Fibroblast of skin of back (primary cell): ENCODE data around the gene DOP1A.

ENCODE experiments used
- DNase-seq: peaks from one replicate; pipeline ENCODE4 v3.0.0-alpha.2; 2013

Gene DOP1A

DNA sequence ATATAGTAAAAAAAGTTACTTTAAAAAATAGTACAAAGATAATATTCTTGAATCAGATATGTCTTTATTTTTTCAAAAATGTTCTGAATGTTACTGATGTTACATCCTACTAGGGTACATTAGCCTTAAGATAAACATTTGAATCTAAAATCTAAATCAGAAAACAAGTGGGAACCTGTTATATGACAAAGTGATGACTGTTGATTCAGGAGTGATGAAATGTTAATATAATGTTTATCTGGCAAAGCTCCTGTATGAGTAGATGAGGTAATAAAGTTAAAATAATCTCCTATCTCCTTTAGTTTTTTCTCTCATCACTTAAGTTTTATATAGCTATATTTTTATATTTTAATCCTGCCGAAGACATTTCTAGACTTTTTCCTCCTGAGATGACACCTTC, 4.2 kb downstream of the DOP1A start:
- DNase-seq = no peak

DNA sequence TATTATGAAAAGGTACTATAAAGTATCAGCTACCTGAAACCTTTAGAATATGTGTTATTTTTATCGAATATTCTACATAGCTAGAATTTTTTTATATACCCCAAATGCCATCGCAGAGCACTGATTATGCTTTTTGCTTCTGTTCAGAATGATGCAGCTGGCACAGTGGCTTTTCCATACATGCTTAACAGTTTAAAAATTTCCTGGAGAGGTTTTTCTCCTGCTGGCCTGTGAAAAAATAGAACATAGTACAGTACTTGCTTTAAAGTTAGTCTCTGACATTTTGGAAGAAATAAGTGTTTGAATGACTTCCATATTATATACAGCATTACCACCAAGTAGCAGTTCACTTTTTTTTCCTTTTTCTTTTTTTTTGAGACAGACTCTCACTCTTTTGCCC, 5.3 kb downstream of the DOP1A start:
- DNase-seq = no peak

DNA sequence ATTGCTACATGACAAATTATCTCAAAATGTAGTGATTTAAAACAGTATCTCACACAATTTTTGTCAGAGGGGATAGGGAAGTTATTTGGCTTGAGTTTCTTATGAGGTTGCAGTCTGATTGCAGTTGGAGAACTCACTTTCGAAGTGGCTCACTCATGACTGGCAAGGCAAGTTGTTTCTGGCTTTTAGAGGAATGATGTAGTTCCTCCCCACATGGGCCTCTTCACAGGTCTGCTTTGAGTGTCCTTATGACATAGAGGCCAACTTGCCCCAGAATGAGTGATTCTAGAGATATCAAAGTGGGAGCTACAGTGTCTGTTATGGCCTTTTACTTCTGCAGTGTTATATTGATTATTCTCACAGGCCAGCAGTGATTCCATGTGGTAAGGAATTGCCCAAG, 6.1 kb downstream of the DOP1A start:
- DNase-seq = no peak

DNA sequence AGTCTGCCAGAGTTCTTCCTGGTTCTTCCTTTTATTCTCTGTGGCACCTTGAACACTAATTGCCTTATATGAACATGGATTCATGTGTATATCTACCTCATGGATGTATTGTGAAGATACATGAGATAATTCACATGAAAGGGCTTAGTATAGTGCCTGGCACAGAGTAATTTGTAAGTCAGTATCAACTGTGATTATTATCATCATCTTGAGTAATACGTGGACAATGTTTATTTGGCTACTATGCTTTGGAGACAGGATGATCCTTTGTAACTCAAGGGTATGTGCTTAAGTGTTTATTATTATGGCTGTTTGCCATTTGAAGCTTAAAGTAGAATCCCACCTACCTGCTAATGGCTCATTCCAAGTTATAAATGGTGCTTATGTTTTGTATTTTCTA, 16.0 kb downstream of the DOP1A start:
- DNase-seq = no peak

DNA sequence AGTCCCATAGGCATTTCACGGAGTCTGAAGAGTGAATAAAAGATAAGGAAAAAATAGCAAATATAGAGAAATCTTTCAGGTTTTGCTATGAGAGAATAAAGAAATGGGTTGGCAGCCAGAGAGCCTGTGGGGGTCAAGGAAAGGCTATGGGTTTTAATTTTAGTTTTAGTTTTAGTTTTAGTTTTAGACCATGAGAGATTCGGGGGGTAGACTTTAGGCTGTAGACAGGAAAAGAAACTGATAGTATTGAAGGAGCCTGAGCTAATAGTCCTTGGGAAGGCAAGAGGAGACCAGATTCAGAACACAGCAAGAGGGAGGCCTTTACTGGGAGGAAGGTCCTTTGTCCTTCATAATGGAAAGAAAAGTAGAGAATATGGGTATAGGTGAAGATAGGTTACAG, 19.3 kb downstream of the DOP1A start:
- DNase-seq = no peak

DNA sequence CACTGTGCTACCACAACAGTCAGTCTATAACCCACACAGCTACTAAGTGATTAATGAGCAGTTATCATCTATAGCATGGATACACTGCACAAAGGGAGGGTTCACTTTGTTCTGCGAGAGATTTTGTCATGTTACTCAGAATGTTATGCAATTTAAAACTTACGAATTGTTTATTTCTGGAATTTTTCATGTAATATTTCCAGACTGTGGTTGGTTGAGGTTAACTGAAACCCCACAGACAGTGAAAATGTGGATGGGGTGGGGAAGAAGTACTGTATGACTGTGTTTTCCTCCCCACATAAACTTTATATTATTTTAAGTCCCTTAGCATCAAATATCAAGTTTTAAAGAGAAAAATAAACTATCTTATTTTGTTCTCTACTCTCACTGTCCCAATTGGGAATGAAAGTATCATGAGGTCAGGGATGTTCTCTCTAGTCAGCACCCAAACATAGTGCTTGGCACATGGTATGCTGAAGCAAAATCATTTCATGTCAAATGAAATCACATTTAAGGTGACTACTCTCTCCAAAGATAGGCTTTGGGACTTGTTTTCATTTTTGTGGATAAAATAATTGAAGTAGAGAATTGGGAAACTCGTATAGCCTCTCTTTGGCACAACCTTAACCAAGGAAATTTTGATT, 25.4 kb downstream of the DOP1A start:
- no peak for DNase-seq

DNA sequence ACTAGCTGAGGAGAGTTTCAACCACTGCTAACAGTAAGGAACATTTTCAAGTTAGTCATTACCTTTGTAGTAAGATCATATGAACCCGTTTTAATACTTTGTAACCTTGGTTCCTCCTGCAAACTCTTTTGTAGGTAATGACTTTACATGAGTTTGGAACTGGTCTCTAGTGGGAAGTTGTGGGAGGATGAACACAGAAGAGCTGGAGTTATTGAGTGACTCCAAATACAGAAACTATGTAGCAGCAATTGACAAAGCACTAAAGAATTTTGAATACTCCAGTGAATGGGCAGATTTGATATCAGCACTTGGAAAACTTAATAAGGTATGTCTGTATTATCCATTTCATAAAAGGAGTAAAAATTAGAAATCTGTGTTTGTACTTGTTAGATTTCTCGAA, 29.3 kb downstream of the DOP1A start:
- peak; percentile 46 for DNase-seq

DNA sequence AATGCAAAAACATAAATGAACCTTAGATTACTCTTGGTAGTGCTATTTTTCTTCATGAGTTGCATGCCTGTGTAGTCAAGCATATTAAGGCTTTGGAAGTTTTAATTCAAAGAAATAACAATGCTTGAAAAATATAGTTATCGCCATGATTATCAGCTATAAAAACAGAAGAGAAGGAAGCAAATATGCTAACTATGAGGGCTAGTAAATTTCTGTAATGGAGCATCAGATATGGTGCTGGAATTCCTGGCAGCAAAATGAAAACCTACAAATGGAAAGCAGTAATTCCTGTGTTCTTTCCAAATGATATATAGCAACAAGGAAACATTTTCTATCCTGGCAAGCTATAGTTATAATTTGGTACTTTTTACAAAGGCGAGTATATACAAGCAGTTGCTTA, 29.7 kb downstream of the DOP1A start:
- peak; percentile 53 for DNase-seq

DNA sequence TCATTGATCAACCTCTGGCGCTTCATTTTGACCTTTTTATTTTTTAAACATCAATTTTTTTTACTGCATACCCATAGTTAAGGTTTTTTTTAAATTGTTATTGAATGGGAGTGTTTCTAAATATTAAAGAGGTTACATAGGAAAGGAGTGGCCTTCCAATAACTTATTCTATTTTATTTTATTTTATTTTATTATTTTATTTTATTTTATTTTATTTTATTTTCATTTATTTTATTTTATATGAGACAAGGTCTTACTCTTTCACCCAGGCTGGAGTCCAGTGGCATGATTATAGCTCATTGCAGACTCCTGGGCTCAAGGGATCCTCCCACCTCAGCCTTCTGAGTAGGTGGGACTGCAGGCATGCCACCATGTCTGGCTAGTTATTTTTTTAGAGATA, 30.2 kb downstream of the DOP1A start:
- DNase-seq = no peak

DNA sequence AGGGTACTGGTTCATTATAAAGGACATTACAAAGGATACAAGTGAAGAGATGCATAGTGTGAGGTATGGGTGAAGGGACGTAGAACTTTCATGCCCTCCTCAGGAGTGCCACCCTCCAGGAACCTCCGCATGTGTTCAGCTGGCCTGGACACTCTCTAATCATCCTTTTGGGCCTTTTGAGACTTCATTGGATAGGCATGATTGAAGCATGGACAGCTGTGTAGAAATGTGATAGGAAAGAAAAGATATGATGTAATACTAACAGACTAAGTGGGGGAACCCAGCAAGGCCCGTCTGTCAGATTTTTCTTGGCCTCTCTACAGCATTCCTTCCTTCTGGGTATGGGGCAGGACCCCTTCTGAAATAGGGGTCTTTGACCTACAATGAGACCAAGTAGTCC, 31.1 kb downstream of the DOP1A start:
- DNase-seq = no peak

DNA sequence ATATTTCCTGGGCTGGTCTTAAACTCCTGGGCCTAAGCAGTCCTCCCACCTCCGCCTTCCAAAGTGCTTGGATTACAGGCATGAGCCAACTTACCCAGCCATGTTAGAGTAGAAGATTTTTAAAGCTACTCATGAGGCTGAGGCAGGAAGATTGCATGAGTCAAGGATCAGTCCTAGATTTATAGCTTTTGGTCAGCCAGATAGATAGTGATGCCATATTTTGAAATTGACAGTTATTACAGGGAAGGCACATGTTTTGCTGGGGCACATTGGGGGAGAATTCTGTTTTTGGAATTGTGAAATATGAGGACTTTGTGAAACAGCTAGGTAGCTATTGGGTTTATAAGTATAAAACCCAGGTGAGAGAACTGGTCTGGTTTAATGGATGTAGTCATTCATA, 40.9 kb downstream of the DOP1A start:
- DNase-seq = no peak

DNA sequence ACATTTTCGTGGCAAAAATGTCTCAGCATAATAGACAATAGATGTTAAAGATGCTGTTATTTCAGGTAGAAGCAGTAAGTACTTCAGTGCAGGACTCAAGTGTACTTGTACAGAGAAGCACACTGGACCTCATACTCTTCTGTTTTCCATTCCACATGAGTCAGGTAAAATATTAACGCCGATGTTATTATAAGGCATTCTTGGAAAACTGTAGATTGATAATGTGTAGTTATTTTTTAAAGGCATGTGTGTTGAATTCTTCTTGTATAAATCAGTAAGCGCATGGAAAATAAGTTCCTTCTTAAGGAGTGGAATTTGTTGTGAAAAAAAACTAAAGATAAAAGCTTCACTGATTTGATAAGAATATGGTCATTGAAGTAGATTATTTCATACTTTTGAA, 45.8 kb downstream of the DOP1A start:
- peak; percentile 48 for DNase-seq

DNA sequence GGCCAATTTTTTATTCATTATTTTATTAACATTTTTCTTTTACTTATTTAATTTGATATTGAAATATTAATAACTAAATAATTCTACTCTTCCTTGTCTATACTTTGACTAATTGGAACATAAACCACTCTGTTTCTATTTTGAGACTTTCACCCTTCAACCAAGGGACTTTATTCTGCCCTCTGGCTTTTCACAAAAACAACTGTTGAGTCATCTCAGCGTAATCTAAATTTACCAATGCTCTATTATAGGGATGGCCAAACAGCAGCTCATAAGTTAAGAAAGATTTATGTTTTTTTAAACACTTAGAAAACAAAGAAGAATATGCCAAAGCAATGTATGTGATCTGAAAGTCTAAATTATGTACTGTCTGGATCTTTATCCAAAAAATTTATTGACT, 46.7 kb downstream of the DOP1A start:
- DNase-seq = peak; percentile 19

DNA sequence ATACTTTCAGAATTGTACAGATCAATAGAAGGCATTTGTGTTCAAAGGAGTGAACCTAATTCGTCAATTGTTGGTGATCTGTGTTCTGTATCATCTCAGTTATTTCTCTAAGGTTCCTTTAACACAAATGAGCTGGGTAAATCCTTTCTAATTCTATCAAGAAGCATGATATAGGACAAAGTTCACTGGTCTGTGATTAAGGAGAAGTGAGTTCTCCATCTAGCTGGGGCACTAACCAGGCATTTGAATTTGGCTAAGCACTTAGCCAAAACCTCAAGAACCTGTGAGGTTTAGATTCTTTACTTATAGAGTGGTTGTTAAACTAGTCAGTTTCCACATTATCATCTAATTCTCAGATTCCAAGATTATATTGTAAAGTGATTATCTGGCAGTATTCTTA, 50.3 kb downstream of the DOP1A start:
- DNase-seq = no peak

DNA sequence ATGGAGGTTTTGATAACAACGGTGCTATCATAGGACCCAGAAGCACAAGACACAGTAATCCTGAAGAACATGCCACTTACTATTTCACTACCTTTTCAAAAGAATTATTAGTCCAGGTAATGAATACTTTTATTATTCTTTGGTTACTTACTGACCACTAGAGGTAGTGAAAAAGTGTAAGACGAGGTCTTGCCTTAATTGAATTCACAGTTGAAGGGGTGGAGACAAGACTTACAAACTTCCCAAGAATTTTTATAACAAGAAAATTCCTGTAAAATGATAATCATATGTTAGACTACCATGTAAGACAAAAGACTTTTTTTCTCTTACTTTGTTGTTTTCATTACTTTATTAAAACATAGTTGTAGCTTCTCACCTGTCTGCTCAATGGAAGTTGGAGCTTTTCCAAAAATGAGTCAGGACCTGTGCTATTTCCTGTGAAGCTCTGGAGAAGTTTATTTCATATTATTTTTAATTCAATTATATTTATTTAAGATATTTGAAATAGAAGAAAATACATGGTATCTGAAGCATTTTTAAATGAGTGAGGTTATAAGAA, 52.4 kb downstream of the DOP1A start:
- DNase-seq = peak; percentile 35

DNA sequence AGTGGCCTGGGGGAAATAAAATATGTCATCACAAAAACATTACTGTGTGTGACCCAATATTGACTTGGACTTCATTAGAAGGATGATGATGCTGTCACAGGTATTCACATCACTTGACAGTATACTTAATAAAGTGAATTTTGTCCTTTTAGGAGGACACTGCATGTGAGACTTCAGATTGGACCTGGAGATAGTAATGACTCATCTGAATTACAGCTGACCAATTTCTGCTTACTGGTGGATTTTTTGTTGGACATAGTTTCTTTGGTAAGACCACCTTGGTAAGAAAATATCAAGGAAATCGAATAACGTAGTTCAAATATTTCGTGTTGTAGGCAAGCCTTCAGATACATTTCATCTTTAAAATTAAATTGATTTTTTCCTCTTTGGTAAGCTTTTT, 57.1 kb downstream of the DOP1A start:
- no peak for DNase-seq

DNA sequence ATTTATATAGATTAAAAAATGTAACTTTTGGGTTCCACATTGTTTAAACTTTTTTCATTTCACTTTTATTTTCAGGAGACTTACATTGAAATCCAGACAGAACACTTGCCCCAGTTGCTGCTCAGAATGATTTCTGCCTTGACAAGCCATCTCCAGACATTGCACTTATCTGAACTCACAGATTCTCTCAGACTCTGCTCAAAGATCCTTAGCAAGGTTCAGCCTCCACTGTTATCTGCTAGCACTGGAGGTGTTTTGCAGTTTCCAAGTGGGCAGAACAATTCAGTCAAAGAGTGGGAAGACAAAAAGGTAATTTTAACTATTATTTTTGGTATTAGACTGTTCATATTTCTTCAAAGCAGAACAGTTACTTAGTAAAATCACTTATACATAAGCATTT, 58.0 kb downstream of the DOP1A start:
- no peak for DNase-seq

DNA sequence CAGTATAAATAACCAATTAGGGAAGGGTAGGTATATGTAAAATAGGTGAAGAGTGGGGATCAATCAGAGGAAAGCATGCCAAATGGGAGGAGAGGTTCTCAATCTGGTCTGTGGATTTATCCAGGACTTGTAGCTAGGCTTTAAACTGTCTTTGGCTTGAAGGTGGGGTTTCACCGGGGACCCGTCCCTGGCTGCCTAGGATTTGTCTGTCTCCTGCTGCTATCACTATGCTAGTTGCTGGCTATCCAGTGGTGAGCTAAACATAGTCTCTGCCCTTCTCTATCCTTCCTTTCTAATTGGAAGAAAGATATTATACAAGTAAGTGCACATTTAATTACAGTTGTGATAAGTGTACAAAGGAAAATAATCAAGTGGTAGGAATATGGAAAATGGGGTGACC, 58.8 kb downstream of the DOP1A start:
- DNase-seq = no peak

DNA sequence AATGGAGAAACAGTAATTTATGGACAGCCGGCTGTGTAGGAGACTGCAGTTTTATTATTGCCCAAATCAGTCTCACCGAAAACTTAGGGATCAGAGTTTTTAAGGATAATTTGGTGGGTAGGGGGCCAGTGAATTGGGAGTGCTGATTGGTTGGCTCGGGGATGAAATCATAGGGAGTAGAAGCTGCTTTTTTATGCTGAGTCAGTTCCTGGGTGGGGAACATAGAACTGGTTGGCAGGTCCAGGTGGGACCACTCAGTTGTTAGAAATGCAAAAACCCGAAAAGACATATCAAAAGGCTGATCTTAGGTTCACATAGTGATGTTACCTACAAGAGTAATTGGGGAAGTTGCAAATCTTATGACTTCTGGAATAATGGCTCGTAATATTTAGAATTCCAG, 59.3 kb downstream of the DOP1A start:
- DNase-seq = no peak

DNA sequence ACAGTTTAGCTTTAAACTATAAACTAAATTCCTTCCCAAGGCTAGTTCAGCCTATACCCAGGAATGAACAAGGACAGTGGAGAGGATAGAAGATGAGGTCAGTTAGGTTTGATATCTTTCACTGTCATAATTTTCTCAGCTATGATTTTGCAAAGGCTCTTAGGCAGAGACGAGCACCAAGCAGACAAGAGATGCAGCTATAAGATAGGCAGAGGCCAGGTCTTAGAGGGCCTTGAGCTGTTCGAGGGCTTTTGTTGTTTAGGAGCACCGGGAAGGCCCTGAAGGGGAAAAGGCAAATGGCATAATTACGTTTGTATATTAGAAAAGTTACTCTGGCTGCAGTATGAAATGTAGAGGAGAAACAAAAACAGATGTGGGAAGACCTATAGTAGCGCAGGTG, 59.8 kb downstream of the DOP1A start:
- no peak for DNase-seq

DNA sequence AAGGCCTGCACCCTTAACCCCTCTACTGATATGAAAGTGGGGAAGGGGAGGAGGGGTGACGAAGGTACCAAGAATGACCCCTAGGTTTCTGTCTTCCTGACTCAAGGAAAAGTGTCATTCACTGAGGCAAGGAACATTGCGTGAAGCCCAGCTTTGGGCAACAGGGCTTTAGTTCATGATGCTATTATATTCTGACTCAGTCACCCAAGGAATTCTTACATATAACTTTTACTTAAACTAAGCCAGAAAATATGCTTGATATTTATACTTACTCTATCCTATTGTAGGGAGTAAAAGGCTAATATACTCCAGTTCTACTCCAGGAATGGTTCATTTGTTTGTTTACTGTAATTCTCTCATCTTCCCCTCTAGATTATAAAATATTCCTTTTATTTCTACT, 60.5 kb downstream of the DOP1A start:
- peak; percentile 40 for DNase-seq

DNA sequence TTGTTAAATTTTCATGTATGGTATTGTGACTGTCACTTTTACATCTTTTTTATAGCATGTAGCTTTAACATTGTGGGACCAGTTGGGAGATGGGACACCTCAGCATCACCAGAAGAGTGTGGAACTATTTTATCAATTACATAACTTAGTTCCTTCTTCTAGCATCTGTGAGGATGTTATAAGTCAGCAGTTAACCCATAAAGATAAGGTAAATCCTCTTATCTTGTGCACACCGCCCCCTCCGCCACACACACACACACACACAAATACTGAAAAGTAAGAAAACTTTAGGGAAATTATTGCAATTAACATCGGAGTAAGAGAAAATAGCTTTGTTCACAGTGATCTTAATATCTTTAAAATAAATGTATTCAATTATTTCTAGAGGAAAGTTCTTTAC, 64.7 kb downstream of the DOP1A start:
- no peak for DNase-seq

DNA sequence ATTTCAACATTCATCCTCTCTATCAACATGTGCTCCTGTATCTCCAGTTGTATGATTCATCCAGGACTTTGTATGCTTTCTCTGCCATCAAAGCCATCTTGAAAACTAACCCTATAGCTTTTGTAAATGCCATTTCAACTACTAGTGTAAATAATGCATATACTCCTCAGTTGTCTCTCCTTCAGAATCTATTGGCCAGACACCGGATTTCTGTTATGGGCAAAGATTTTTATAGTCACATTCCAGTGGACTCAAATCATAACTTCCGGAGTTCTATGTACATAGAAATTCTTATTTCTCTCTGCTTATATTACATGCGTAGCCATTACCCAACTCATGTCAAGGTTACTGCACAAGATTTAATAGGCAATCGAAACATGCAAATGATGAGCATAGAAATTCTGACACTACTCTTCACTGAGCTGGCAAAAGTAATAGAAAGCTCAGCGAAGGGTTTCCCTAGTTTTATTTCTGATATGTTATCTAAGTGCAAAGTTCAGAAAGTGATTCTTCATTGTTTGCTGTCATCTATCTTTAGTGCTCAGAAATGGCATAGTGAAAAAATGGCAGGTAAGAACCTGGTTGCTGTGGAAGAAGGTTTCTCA, 70.7 kb downstream of the DOP1A start:
- no peak for DNase-seq

DNA sequence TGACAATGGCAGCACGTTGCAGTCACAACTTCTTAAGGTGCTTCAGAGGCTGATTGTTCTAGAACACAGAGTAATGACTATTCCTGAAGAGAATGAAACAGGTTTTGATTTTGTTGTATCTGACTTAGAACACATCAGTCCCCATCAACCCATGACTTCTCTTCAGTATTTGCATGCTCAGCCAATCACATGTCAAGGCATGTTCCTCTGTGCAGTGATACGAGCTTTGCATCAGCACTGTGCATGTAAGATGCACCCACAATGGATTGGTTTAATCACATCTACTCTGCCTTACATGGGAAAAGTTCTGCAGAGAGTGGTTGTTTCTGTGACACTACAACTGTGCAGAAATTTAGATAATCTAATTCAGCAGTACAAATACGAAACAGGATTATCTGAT, 71.3 kb downstream of the DOP1A start:
- no peak for DNase-seq

DNA sequence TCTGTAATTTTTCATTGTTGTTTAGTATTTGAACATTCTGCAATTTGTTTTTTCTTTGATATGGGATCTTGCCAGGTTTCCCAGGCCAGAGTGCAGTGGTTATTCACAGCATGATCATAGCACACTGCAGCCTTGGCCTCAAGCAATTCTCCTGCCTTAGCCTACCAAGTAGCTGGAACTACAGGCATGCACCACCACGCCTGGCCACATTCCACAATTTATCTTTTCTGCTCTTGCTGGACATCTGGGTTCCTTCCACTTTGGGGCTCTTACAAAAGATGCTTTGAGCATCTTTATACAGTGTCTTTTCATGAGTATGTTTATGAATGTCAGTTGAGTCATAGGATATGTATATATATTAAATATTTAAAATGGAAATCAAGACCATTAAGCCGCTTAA, 83.6 kb downstream of the DOP1A start:
- DNase-seq = peak; percentile 4
